Heart left ventricle (tissue), 13 donors: ENCODE results near the gene KIF1A.

Source experiments
- POLR2A ChIP-seq, 2 donors: fragments of 450-650 bp; IDR thresholded peaks; one replicate each; pipeline ENCODE4 v1.6.1; 2017; ENCODE audit warnings: antibody characterized with exemption in 2 of 2, mild to moderate bottlenecking in 2 of 2, moderate library complexity in 2 of 2
- TF ChIP-seq, protein P1 (sequence below), 12 donors: fragments of 200-600 bp; sonication (generic) in 4 of 12; IDR thresholded peaks; one replicate each; pipeline versions ENCODE4 v1.5.0 to v1.8.0; 2018 to 2022; ENCODE audit warnings: antibody characterized with exemption in 12 of 12, mild to moderate bottlenecking in 5 of 12
- donor health status: ischemic (EF 13 %, LVEDD 7.1; RV severe dilation, severe dysfunction).
- donor health status: DM: no; HTN: yes; CAD: no.
- donor health status: DM: no; HTN: no; CAD: no.
- donor health status: ischemic (EF 25% LVEDD 6.9; RV normal size, moderate dysfunction).
- donor health status: ischemic (EF 25% LVEDD 5.7; RV mildly dilated, moderate dysfunction).
- donor health status: ischemic (EF 35%, LVEDD 5.7; RV mildly dilated, moderate dysfunction).
- donor health status: nonischemic (EF 11% LVEDD 7.7; RV severe dilation, severe dysfunction).
- donor health status: DM: yes; HTN: yes; CAD: no.
- donor health status: PGD.
- donor health status: ischemic (EF 29% LVEDD 5.4; RV normal size, mild dysfunction).
- donor health status: nonischemic (EF 23%, LVEDD 6.1; RV moderate dilation, normal function).

DNA sequence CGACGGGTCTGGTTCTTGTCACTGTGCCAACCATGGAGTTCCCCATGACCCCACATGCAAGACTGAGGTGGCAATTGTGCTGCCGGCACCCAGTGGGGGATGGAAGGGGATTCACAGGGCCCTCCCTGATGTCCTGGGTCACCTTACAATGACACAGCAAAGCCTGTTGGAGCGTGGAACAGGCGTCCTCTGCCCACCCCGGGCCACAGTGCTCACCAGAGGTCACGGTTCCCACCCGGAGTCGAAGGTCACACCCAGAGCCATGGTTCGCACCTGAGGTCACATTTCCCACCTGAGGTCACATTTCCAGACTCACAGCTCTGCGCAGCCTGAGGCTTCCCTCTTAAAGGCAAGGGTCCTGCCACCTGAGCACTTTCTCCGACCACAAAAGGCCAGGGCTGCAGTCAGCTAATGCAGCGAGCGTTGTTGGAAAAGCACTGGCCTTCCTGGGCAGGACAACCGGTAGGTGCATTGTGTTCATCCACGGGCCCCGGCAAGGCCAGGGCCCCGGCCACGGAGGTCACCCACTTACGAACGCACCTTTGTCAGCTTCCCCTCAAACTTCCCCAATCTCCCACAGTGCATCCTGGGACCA lies 24.0 kb downstream of the KIF1A start:
- TF ChIP-seq, protein P1, sequence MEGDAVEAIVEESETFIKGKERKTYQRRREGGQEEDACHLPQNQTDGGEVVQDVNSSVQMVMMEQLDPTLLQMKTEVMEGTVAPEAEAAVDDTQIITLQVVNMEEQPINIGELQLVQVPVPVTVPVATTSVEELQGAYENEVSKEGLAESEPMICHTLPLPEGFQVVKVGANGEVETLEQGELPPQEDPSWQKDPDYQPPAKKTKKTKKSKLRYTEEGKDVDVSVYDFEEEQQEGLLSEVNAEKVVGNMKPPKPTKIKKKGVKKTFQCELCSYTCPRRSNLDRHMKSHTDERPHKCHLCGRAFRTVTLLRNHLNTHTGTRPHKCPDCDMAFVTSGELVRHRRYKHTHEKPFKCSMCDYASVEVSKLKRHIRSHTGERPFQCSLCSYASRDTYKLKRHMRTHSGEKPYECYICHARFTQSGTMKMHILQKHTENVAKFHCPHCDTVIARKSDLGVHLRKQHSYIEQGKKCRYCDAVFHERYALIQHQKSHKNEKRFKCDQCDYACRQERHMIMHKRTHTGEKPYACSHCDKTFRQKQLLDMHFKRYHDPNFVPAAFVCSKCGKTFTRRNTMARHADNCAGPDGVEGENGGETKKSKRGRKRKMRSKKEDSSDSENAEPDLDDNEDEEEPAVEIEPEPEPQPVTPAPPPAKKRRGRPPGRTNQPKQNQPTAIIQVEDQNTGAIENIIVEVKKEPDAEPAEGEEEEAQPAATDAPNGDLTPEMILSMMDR (IDR thresholded peaks at IDR 0.05) = no peak
- TF ChIP-seq POLR2A (IDR thresholded peaks at IDR 0.05) = no peak
